HG03045 (cell line): Measurements from ENCODE around the gene ULK4.
"Not testable (repeated sequence)": the region's sequence is repeated elsewhere in the genome, so short reads cannot be mapped to it uniquely, and the experiment has no call there.

ENCODE experiments used
- ATAC-seq: cut with Tn5 transposase; IDR thresholded peaks from one replicate; pipeline ENCODE4 v1.9.1; 2021; ENCODE audit warnings: mild to moderate bottlenecking, moderate library complexity; ENCODE audit not compliant: unreplicated experiment

ULK4 gene

GRCh38 chr3:41695806-41696205 lies 266.1 kb downstream of the ULK4 start:
- not testable (repeated sequence) for ATAC-seq

DNA sequence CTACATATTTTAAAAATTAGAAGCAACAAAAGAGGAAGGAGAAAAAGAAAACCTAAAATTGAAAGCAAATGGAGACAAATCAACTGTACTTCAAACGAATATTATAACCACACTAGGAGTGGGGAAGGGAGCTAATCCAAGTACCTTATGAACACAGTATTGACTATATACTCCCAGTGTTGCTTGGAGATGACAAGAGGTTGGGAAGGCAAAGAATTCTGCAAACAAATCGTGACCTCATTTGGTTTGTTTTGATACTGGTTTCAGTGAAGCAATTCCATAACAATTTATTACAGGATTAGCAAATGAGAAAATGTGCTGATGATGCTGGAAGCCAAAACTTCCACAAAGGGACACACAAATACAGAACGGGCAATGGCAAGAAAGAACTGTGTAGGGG lies 268.1 kb downstream of the ULK4 start:
- ATAC-seq = no peak

- no peak for ATAC-seq
These were observed 270.9 kb downstream of the ULK4 start for GRCh38 chr3:41690766-41691563.

- ATAC-seq = no peak
These were observed 273.1 kb downstream of the ULK4 start for GRCh38 chr3:41688595-41689380.

GRCh38 chr3:41684797-41685735 lies 276.8 kb downstream of the ULK4 start:
- ATAC-seq = no peak

DNA sequence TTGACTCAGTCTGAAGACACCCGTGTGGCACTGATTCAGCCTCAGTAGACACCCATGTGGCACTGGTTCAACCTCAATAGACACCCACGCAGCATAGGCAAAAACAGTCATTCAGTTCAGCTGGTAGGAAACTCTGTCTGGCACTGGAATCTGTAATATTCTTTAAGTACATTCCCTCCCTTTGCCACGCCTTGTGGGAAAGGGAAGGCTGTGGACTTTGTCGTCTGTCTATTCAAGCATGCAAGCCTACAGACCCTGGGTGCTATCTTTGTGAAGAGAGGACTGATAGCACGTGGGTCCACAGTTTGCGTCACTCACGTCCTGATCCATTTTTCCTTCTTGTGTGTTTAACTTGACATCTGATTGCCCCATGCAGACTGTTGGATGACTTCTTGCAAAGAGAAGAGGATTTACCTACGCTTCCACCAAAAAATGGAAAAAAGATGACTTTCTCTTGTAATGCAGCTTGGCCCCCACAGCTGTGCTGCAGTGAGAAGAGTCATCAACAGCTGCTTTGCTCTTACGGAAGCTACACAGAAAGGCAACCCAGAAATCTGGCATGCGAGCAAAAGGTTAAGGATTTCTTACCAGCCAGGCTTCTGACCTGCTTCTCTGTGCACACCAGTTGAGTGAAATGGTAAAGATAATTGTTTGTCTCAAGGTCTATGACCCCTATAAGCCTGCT lies 278.1 kb downstream of the ULK4 start:
- no peak for ATAC-seq

GRCh38 chr3:41682996-41683395 lies 278.9 kb downstream of the ULK4 start:
- ATAC-seq = no peak

DNA sequence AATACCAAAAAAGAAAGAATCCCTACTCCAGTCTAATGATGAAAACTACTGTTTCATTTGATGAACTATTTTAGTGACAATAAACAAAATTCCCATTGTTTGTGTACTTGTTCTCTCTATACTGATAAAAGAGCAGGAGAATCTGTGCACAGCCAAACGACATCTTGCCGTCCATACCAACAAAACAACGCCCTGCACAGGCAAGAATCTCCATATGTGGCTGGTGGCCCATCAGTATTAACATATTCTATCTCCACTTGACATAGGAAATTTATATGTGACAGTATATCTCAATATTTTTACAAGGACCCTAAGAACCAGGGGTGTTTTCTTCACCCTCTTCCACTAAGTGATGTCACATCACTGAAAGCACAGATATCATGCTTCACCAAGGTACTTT lies 279.5 kb downstream of the ULK4 start:
- ATAC-seq = no peak

- no peak for ATAC-seq
These were observed 280.4 kb downstream of the ULK4 start for GRCh38 chr3:41681479-41681878.

GRCh38 chr3:41679374-41679773 lies 282.5 kb downstream of the ULK4 start:
- no peak for ATAC-seq

DNA sequence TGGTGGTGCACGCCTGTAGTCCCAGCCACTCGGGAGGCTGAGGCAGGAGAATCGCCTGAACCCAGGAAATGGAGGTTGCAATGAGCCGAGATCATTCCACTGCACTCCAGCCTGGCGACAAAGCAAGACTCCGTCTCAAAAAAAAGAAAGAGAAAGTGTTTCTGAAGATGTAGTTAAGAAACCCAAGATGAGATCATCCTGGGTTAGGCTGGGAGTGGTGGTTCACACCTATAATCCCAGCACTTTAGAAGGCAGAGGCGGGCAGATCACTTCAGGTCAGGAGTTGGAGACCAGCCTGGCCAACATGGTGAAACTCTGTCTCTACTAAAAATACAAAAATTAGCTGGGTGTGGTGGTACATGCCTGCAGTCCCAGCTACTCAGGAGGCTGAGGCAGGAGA lies 286.8 kb downstream of the ULK4 start:
- not testable (repeated sequence) for ATAC-seq

DNA sequence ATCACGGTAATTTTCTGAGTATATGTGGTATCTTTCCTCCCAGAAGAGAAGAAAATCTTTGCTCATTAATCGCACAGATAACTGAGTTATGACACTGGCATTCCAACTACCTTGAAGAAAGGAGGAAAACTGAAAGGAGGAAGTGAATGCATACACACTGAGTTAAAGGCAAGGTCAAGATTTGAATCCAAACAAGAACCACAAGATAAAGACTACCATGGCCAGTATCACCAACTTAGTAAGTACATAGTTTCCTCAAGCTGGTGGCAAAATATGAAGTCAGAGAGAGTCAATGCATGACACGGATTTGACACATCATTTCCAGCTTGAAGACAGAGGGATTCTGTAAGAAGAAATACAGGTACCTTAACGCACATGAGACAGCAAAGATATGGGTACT lies 287.5 kb downstream of the ULK4 start:
- no peak for ATAC-seq

DNA sequence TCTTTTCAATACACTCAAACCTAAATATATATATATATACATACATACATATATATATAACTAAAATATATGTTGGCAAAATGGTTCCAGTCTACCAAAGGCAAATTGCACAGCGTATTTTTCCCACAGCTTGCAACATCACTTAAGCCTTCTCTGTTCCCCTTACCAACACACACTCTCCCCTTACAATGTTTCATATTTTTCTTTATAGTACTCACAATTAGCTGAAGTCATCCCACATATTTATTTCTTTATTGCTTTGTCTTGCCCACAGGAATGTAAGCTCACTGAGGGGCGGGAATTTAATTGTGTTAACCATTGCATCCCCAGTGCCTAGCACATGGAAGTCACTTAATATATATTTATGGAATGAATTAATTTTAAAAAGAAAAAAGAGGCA lies 288.3 kb downstream of the ULK4 start:
- ATAC-seq = no peak

DNA sequence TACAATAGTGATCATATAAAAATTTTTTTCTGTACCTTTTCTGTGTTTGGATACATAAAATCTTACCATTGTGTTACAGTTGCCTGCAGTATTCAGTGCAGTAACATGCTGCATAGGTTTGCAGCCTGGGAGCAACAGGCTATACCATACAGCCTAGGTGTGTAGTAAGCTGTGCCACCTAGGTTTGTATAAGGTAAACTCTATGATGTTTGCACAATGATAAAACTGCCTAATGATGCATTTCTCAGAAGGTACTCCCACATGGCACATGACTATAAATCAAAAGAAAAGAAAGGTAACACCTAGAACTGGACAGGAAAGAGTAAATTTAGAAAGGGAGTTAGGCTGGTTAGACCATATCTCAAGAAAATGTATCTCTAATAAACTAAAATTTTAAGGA lies 293.5 kb downstream of the ULK4 start:
- no peak for ATAC-seq

GRCh38 chr3:41662288-41662687 lies 299.6 kb downstream of the ULK4 start:
- ATAC-seq = no peak

DNA sequence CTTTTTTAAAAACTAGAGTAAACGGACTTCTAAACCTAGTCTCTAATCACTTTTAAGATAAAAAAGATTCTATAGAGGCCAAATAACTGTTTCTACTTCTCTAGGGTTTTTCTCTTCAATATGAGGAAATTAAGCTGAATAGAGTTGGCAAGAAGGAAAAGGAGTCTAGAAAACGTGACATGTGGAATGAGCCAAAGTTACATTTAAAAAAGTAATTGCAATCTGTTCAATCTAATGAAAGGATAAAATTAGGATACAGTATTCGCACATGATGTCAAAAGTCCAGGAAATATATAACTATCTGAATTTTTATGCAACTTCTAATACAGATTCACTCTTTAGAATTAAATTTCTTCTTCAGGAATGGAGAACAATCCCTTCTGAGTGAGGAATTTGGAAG lies 300.1 kb downstream of the ULK4 start:
- no peak for ATAC-seq

- ATAC-seq = no peak
These were observed 301.4 kb downstream of the ULK4 start for GRCh38 chr3:41660510-41660909.

DNA sequence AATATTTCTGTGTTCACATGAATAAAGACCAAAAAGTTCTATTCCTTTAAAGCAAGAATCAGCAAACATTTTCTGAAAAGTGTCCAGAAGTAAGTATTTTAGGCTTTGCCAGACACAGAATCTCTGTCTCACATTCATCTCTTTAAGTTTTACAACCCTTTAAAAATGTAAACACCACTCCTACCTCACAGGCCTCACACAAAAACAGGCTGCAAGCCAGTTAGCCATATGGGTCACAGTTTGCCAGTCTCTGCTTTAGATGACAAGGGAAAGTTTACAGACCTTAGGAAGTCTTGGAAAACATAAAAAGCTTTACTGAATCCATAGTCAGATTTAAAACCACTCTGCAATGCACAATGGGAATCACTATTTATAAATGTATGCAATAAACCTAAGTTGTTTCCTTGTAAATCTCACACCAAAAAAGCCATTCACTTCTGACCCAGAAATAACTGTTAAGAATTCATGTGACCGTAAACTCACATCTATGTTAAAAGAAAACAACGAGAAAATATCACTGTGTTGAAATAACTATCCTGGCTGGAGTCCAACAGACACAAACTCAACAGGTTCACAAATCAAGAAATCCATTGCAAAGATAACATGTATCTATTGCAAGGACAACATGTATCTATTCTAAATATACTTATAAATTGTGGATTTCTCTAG lies 308.2 kb downstream of the ULK4 start:
- no peak for ATAC-seq

GRCh38 chr3:41652931-41653330 lies 309.0 kb downstream of the ULK4 start:
- ATAC-seq = no peak

- no peak for ATAC-seq
These were observed 309.4 kb downstream of the ULK4 start for GRCh38 chr3:41652506-41652905.
